ENCODE results near the gene KDELR1. TPM values are rescaled to one million over a fixed set of nuclear protein-coding genes. Genes with fewer than 3 reads are reported as not detected.

Gene KDELR1
- total and polyA plus RNA-seq, 9 of the 15 experiments (the other 6 are each of a cell fraction or from before 2014, with no cell fraction given): 6.1 to 165 (median 58.5) TPM

DNA sequence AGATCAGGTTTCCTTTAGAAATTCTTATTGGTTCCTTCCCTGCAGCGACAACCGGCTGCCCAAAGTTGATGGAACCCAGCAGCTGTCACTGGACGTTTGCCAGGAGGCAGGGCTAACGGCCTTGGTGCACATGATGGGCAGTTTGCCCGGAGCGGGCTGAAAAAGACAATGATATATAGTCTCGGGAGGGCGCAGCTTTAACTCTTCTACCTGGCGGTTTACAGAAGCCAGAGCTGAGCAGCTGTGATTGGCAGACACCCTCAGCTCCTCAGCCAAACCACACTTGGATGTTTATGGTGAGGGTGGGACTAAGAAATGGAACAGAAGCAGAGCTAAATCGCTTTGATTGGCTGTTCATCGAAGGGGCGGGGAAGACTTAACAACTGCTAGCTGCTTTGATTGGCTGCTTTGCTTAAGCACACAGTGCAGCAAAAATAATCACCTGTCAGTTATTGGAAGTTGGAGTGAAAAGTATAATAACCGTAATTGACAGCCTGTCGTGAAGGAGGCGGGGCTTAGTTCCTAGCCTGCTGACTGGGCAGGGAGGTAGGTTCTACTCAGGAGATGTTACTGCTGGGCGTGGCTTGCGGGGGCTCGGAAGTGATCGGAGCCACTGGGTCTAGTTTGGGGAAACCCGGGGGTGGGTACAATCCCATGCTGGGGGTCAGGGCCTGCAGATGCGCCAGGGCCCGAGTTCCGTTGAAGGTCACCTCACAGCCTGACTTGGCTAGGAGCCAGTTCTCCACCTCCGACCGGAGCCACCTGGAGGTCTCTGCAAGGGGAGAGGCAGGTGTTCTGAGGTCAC is 58.5 kb downstream of the KDELR1 start (continued):
- TF ChIP-seq FOXM1 (IDR thresholded peaks at IDR 0.05; ENCODE audit: low read depth) (peak; percentile 72), FOXM1 (CRISPR knock-in tag; IDR thresholded peaks at IDR 0.05; ENCODE audit: low read depth) (no peak), CEBPG (CRISPR knock-in tag; IDR thresholded peaks at IDR 0.05) (no peak), CEBPG (tag; conservative IDR thresholded peaks at IDR 0.05 in 1 of 2, IDR thresholded peaks at IDR 0.05 in 1 of 2) (no peak), ZNF449 (CRISPR knock-in tag; IDR thresholded peaks at IDR 0.05) (no peak), CREB1 (IDR thresholded peaks at IDR 0.05) (no peak), CREB1 (CRISPR knock-in tag; IDR thresholded peaks at IDR 0.05) (peak; percentile 36; the same call in 1 of the 2 replicates), PRPF4 (IDR thresholded peaks at IDR 0.05; ENCODE audit: insufficient read depth, low read depth, low read length, poor library complexity, severe bottlenecking) (no peak), PHF8 (IDR thresholded peaks at IDR 0.05; ENCODE audit: borderline replicate concordance, low read length) (peak; percentile 70; the same call in 1 of the 2 replicates), NCOA4 (IDR thresholded peaks at IDR 0.05; ENCODE audit: partially characterized antibody) (no peak), FOXA1 (IDR thresholded peaks at IDR 0.05; ENCODE audit: borderline replicate concordance) (no peak), CHD4 (IDR thresholded peaks at IDR 0.05; ENCODE audit: insufficient read depth, insufficient replicate concordance, low read depth, low read length, poor library complexity, severe bottlenecking) (peak; percentile 5), PHF20 (IDR thresholded peaks at IDR 0.05; ENCODE audit: partially characterized antibody) (no peak), SNIP1 (IDR thresholded peaks at IDR 0.05; ENCODE audit: low read depth) (no peak), ZFP30 (CRISPR knock-in tag; IDR thresholded peaks at IDR 0.05; ENCODE audit: borderline replicate concordance) (no peak), TAF1 (IDR thresholded peaks at IDR 0.05; ENCODE audit: control insufficient read depth, extremely low read depth, insufficient read depth, low read length, severe bottlenecking) (no peak), L3MBTL2 (IDR thresholded peaks at IDR 0.05) (no peak), ZNF224 (CRISPR knock-in tag; IDR thresholded peaks at IDR 0.05) (no peak), SIN3B (IDR thresholded peaks at IDR 0.05; ENCODE audit: low read depth) (no peak), MAFK (IDR thresholded peaks at IDR 0.05; ENCODE audit: low read length) (peak; percentile 49)

Data from K562 (cell line).